ENCODE measurements around the gene VSIG2.

Gene VSIG2

GRCh38 chr11:124752471-124753102 is 532 bp upstream of the VSIG2 start (continued):
- no peak for TF ChIP-seq ARNTL (CRISPR knock-in tag; IDR thresholded peaks at IDR 0.05; ENCODE audit: borderline replicate concordance, low read depth)
- no peak for TF ChIP-seq ESRRG (CRISPR knock-in tag; IDR thresholded peaks at IDR 0.05)

DNA sequence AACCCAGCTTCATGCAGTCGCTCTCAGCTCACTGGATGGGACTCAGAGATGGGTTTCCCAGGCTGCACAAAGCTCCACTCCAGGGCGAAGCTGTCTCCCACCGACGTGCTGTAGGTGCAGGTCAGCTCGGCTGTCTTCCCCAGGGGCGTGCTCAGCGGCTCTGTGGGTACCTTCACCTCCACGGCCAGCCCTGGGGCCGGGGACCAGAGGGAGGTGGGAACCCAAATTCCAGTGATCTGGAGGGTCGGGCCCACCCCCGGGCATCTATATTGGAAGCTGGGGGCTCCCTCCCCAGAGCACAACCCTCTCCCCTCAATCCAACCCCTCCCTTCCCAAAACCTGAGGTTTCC is 689 bp downstream of the VSIG2 start:
- ATAC-seq: no peak
- TF ChIP-seq TCF4 (CRISPR knock-in tag; IDR thresholded peaks at IDR 0.05; ENCODE audit: borderline replicate concordance) (no peak), ZFP30 (CRISPR knock-in tag; IDR thresholded peaks at IDR 0.05) (no peak), ZNF70 (CRISPR knock-in tag; IDR thresholded peaks at IDR 0.05) (no peak), PPARA (CRISPR knock-in tag; IDR thresholded peaks at IDR 0.05; ENCODE audit: borderline replicate concordance) (no peak), RARB (CRISPR knock-in tag; IDR thresholded peaks at IDR 0.05) (no peak)

GRCh38 chr11:124749912-124750311 is 2.1 kb downstream of the VSIG2 start:
- TF ChIP-seq, protein P1, sequence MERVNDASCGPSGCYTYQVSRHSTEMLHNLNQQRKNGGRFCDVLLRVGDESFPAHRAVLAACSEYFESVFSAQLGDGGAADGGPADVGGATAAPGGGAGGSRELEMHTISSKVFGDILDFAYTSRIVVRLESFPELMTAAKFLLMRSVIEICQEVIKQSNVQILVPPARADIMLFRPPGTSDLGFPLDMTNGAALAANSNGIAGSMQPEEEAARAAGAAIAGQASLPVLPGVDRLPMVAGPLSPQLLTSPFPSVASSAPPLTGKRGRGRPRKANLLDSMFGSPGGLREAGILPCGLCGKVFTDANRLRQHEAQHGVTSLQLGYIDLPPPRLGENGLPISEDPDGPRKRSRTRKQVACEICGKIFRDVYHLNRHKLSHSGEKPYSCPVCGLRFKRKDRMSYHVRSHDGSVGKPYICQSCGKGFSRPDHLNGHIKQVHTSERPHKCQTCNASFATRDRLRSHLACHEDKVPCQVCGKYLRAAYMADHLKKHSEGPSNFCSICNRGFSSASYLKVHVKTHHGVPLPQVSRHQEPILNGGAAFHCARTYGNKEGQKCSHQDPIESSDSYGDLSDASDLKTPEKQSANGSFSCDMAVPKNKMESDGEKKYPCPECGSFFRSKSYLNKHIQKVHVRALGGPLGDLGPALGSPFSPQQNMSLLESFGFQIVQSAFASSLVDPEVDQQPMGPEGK (CRISPR knock-in tag; IDR thresholded peaks at IDR 0.05; ENCODE audit: borderline replicate concordance): no peak
- TF ChIP-seq TSHZ2 (CRISPR knock-in tag; IDR thresholded peaks at IDR 0.05) (no peak), RARB (CRISPR knock-in tag; IDR thresholded peaks at IDR 0.05) (no peak), TCF4 (CRISPR knock-in tag; IDR thresholded peaks at IDR 0.05; ENCODE audit: borderline replicate concordance) (no peak), TOX (CRISPR knock-in tag; IDR thresholded peaks at IDR 0.05; ENCODE audit: borderline replicate concordance) (no peak)
- TF ChIP-seq, protein P2, sequence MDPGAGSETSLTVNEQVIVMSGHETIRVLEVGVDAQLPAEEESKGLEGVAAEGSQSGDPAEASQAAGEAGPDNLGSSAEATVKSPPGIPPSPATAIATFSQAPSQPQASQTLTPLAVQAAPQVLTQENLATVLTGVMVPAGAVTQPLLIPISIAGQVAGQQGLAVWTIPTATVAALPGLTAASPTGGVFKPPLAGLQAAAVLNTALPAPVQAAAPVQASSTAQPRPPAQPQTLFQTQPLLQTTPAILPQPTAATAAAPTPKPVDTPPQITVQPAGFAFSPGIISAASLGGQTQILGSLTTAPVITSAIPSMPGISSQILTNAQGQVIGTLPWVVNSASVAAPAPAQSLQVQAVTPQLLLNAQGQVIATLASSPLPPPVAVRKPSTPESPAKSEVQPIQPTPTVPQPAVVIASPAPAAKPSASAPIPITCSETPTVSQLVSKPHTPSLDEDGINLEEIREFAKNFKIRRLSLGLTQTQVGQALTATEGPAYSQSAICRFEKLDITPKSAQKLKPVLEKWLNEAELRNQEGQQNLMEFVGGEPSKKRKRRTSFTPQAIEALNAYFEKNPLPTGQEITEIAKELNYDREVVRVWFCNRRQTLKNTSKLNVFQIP (CRISPR knock-in tag; IDR thresholded peaks at IDR 0.05; ENCODE audit: borderline replicate concordance, low read depth): no peak
- no peak for ATAC-seq

- ATAC-seq: no peak
- TF ChIP-seq TOX (CRISPR knock-in tag; IDR thresholded peaks at IDR 0.05; ENCODE audit: borderline replicate concordance) (no peak), OSR1 (CRISPR knock-in tag; IDR thresholded peaks at IDR 0.05) (no peak), ZFP3 (CRISPR knock-in tag; IDR thresholded peaks at IDR 0.05) (no peak), ARNTL (CRISPR knock-in tag; IDR thresholded peaks at IDR 0.05; ENCODE audit: borderline replicate concordance, low read depth) (no peak), TCF4 (CRISPR knock-in tag; IDR thresholded peaks at IDR 0.05; ENCODE audit: borderline replicate concordance) (no peak), TSHZ2 (CRISPR knock-in tag; IDR thresholded peaks at IDR 0.05) (no peak), RARB (CRISPR knock-in tag; IDR thresholded peaks at IDR 0.05) (no peak), SNAI2 (CRISPR knock-in tag; IDR thresholded peaks at IDR 0.05) (no peak), GLIS3 (CRISPR knock-in tag; IDR thresholded peaks at IDR 0.05) (no peak)
- TF ChIP-seq, protein P1 (CRISPR knock-in tag; IDR thresholded peaks at IDR 0.05; ENCODE audit: borderline replicate concordance): no peak
Observed at GRCh38 chr11:124748481-124749343, 3.3 kb downstream of the VSIG2 start.
